Measurements from ENCODE around the gene ATXN10.
"Not testable (repeated sequence)": the region's sequence is repeated elsewhere in the genome, so short reads cannot be mapped to it uniquely, and the experiment has no call there.

The ATXN10 gene

GRCh38 chr22:45680932-45681700, 9.5 kb downstream of the ATXN10 start:
- no peak for DNase-seq

- no peak for DNase-seq
Observed at GRCh38 chr22:45682064-45682463, 10.4 kb downstream of the ATXN10 start.

GRCh38 chr22:45682773-45683172, 11.1 kb downstream of the ATXN10 start:
- not testable (repeated sequence) for DNase-seq

- no peak for DNase-seq
Observed at GRCh38 chr22:45683248-45683647, 11.6 kb downstream of the ATXN10 start.

GRCh38 chr22:45683680-45684079, 12.0 kb downstream of the ATXN10 start:
- no peak for DNase-seq

- no peak for DNase-seq
Observed at GRCh38 chr22:45684169-45684568, 12.5 kb downstream of the ATXN10 start.

- DNase-seq = no peak
Observed at GRCh38 chr22:45684752-45685574, 13.3 kb downstream of the ATXN10 start.

GRCh38 chr22:45686004-45686403, 14.4 kb downstream of the ATXN10 start:
- DNase-seq = no peak

- no peak for DNase-seq
Observed at GRCh38 chr22:45686836-45687235, 15.2 kb downstream of the ATXN10 start.

- DNase-seq = no peak
Observed at GRCh38 chr22:45688600-45689080, 17.0 kb downstream of the ATXN10 start.

GRCh38 chr22:45689211-45689610, 17.6 kb downstream of the ATXN10 start:
- DNase-seq = no peak

- no peak for DNase-seq
Observed at GRCh38 chr22:45690008-45690407, 18.4 kb downstream of the ATXN10 start.

- DNase-seq = no peak
Observed at GRCh38 chr22:45692549-45692948, 20.9 kb downstream of the ATXN10 start.

GRCh38 chr22:45693835-45694234, 22.2 kb downstream of the ATXN10 start:
- no peak for DNase-seq

- no peak for DNase-seq
Observed at GRCh38 chr22:45696227-45696626, 24.6 kb downstream of the ATXN10 start.

GRCh38 chr22:45698094-45698493, 26.5 kb downstream of the ATXN10 start:
- DNase-seq = no peak

GRCh38 chr22:45702981-45703380, 31.3 kb downstream of the ATXN10 start:
- no peak for DNase-seq

- no peak for DNase-seq
Observed at GRCh38 chr22:45703758-45704157, 32.1 kb downstream of the ATXN10 start.

- no peak for DNase-seq
Observed at GRCh38 chr22:45704648-45705047, 33.0 kb downstream of the ATXN10 start.

- no peak for DNase-seq
Observed at GRCh38 chr22:45707605-45708004, 36.0 kb downstream of the ATXN10 start.

GRCh38 chr22:45708145-45708544, 36.5 kb downstream of the ATXN10 start:
- DNase-seq = no peak

GRCh38 chr22:45709060-45709739, 37.6 kb downstream of the ATXN10 start:
- no peak for DNase-seq

- no peak for DNase-seq
Observed at GRCh38 chr22:45709866-45710265, 38.2 kb downstream of the ATXN10 start.

Data from hippocampal formation (tissue), 2 donors.